ENCODE data around the gene HOXB2. TPM values are rescaled to one million over a fixed set of nuclear protein-coding genes. Genes with fewer than 3 reads are reported as not detected.
A peak's percentile ranks its signal among the peaks of the same experiment; 100 is the strongest.

The HOXB2 gene
- total RNA-seq, 1 donor from 2014 or later = 15.2 TPM

GRCh38 chr17:48571826-48572417 lies 27.0 kb upstream of the HOXB2 start:
- no peak for DNase-seq (ENCODE audit: low read depth)
- TF ChIP-seq CTCF (IDR thresholded peaks at IDR 0.05; ENCODE audit: insufficient read depth, low read length, poor library complexity, severe bottlenecking) = no peak
- Histone ChIP-seq H3K4me3 (ENCODE audit: low read depth, low read length) (peak overlapping the region; percentile 26), H3K36me3 (ENCODE audit: control insufficient read depth, insufficient read depth, low read length) (no peaks in the 10 kb centered on the region), H3K27me3 (ENCODE audit: control insufficient read depth, insufficient read depth, low read length) (no peaks in the 10 kb centered on the region)

DNA sequence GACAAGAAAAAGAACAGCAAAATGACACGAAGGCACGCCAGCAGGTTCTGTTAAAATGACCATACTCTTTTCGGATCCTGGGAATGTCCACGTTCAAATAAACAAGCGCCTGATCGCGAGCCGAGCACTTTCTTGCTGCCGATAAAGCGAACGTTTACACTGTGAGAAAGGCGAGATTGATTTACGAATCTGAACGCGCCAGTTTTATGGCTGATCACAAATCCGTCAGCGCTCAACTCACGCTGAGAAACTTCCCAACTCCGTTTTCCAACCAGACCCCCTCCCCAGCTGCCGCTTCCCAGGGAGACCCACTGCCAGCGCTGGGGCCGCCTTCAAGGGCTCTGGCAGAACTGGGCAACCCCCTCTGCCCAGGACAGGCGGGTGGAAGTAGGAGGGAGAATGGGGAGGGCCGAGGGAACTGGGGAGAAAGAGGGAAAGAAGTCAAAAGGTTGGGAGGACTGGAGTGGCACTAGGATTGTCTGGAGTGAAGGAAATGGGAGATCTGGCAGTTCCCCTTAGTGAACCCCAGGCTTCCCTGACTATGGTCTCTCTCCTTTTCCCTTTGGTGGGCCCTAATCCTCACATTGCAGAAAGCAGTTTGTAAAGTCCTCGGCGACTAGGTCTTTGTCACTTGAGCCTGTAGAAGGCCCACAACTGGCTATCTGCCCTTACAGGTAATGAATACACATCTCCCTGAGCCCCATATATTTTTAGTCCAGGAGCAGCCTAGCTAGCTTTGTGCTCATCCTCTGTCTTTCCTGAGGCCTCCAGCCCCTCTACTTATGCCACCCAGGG lies 26.3 kb upstream of the HOXB2 start:
- Histone ChIP-seq H3K36me3 (ENCODE audit: control insufficient read depth, insufficient read depth, low read length) (no peaks in the 10 kb centered on the region), H3K4me3 (ENCODE audit: low read depth, low read length) (peak overlapping the region; percentile 26), H3K27me3 (ENCODE audit: control insufficient read depth, insufficient read depth, low read length) (no peaks in the 10 kb centered on the region)
- no peak for TF ChIP-seq CTCF (IDR thresholded peaks at IDR 0.05; ENCODE audit: insufficient read depth, low read length, poor library complexity, severe bottlenecking)
- DNase-seq (ENCODE audit: low read depth) = no peak

- H3K27me3 ChIP-seq (ENCODE audit: control insufficient read depth, insufficient read depth, low read length) = no peaks in the 10 kb centered on the region
- peak overlapping the region; percentile 26 for H3K4me3 ChIP-seq (ENCODE audit: low read depth, low read length)
Observed at GRCh38 chr17:48570325-48571023, 25.6 kb upstream of the HOXB2 start.

DNA sequence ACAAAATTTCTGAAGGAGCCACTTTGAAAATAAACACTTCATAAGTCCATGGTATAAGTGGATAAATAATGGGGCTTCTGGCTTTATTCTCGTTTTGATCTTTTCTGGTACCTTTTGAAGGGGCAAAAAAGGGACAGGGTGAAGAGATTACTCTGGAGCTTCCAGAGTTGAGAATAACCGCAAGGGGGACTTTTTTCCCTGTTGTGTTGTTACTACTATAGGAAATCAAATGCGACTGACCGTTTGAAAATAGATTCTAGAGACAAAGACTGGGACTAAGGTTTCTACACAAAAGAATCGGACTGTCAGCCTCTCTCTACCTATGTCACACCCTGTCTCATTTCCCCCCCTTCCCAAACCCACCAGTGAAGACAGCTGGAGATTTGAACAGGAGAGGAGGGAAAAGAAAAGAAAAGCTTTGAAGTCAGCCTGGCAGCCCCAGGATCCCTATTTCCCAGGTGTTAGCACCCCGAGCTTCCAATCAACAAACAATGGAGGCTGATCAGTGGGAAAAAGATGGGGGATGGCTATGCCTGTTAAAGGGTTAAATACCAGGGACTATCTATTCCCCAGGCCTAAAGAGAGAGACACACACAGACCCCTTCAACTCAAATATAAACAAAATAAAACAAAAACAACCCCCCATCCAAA lies 24.9 kb upstream of the HOXB2 start:
- DNase-seq (ENCODE audit: low read depth) = no peak
- Histone ChIP-seq H3K4me3 (ENCODE audit: low read depth, low read length) (peak overlapping the region; percentile 26), H3K27me3 (ENCODE audit: control insufficient read depth, insufficient read depth, low read length) (no peaks in the 10 kb centered on the region), H3K36me3 (ENCODE audit: control insufficient read depth, insufficient read depth, low read length) (peaks cover 1% of the 10 kb centered on the region)
- TF ChIP-seq CTCF (IDR thresholded peaks at IDR 0.05; ENCODE audit: insufficient read depth, low read length, poor library complexity, severe bottlenecking) = peak; percentile 9

More at GRCh38 chr17:48570325-48571023, 25.6 kb upstream of the HOXB2 start:
- DNase-seq (ENCODE audit: low read depth) = no peak
- no peak for TF ChIP-seq CTCF (IDR thresholded peaks at IDR 0.05; ENCODE audit: insufficient read depth, low read length, poor library complexity, severe bottlenecking)
- H3K36me3 ChIP-seq (ENCODE audit: control insufficient read depth, insufficient read depth, low read length) = peaks cover 1% of the 10 kb centered on the region

- DNase-seq (ENCODE audit: low read depth) = no peak
- no peaks in the 10 kb centered on the region for H3K27me3 ChIP-seq (ENCODE audit: control insufficient read depth, insufficient read depth, low read length)
- H3K4me3 ChIP-seq (ENCODE audit: low read depth, low read length) = peak overlapping the region; percentile 26
- no peak for TF ChIP-seq CTCF (IDR thresholded peaks at IDR 0.05; ENCODE audit: insufficient read depth, low read length, poor library complexity, severe bottlenecking)
- peaks cover 1% of the 10 kb centered on the region for H3K36me3 ChIP-seq (ENCODE audit: control insufficient read depth, insufficient read depth, low read length)
Observed at GRCh38 chr17:48569240-48569582, 24.3 kb upstream of the HOXB2 start.

Measured in kidney epithelial cell (primary cell).